GM06990 (cell line): Measurements from ENCODE around the gene SPDYE16.
A peak's percentile ranks its signal among the peaks of the same experiment; 100 is the strongest.
"Not testable (repeated sequence)": the region's sequence is repeated elsewhere in the genome, so short reads cannot be mapped to it uniquely, and the experiment has no call there.

Source experiments
- DNase-seq: peaks from one replicate; pipeline ENCODE4 v3.0.0-alpha.2; 2011; ENCODE audit not compliant: insufficient read length; ENCODE audit errors: extremely low read depth
- H3K27me3 ChIP-seq: replicated peaks from 2 replicates; pipeline ENCODE4 v1.6.0; 2011; ENCODE audit warnings: low read length; ENCODE audit not compliant: control insufficient read depth, insufficient read depth
- H3K36me3 ChIP-seq: 2 replicates; pipeline ENCODE4 v1.5.1; 2011; ENCODE audit warnings: low read length; ENCODE audit not compliant: control insufficient read depth, insufficient read depth
- H3K4me3 ChIP-seq: replicated peaks from 2 replicates; pipeline ENCODE4 v1.5.1; 2011; ENCODE audit warnings: low read depth, mild to moderate bottlenecking, control low read depth, low read length

The SPDYE16 gene

GRCh38 chr7:76567753-76568152 lies 24.7 kb upstream of the SPDYE16 start:
- not testable (repeated sequence) for H3K4me3 ChIP-seq, H3K36me3 ChIP-seq, H3K27me3 ChIP-seq, DNase-seq

- not testable (repeated sequence) for H3K4me3 ChIP-seq, H3K36me3 ChIP-seq, DNase-seq, H3K27me3 ChIP-seq
Observed at GRCh38 chr7:76567311-76567710, 24.2 kb upstream of the SPDYE16 start.

- not testable (repeated sequence) for DNase-seq, H3K36me3 ChIP-seq, H3K4me3 ChIP-seq, H3K27me3 ChIP-seq
Observed at GRCh38 chr7:76565001-76565400, 21.9 kb upstream of the SPDYE16 start.

GRCh38 chr7:76561342-76561741 lies 18.2 kb upstream of the SPDYE16 start:
- H3K36me3 ChIP-seq, H3K4me3 ChIP-seq, H3K27me3 ChIP-seq, DNase-seq: not testable (repeated sequence)

- not testable (repeated sequence) for H3K4me3 ChIP-seq, DNase-seq
Observed at GRCh38 chr7:76560157-76560556, 17.1 kb upstream of the SPDYE16 start.

GRCh38 chr7:76559685-76560084 lies 16.6 kb upstream of the SPDYE16 start:
- H3K27me3 ChIP-seq, H3K4me3 ChIP-seq, DNase-seq, H3K36me3 ChIP-seq: not testable (repeated sequence)

More at GRCh38 chr7:76560157-76560556, 17.1 kb upstream of the SPDYE16 start:
- H3K36me3 ChIP-seq, H3K27me3 ChIP-seq: not testable (repeated sequence)

GRCh38 chr7:76551992-76552391 lies 8.9 kb upstream of the SPDYE16 start:
- not testable (repeated sequence) for H3K27me3 ChIP-seq, DNase-seq, H3K4me3 ChIP-seq, H3K36me3 ChIP-seq

- peak overlapping the region; percentile 75 for H3K4me3 ChIP-seq
- H3K27me3 ChIP-seq, H3K36me3 ChIP-seq, DNase-seq: not testable (repeated sequence)
Observed at GRCh38 chr7:76549855-76550248, 6.8 kb upstream of the SPDYE16 start.

- H3K36me3 ChIP-seq, H3K27me3 ChIP-seq: not testable (repeated sequence)
- peak; percentile 89 for DNase-seq
- H3K4me3 ChIP-seq = peak overlapping the region; percentile 75
Observed at GRCh38 chr7:76549025-76549854, 6.1 kb upstream of the SPDYE16 start.

- H3K4me3 ChIP-seq, H3K27me3 ChIP-seq, H3K36me3 ChIP-seq, DNase-seq: not testable (repeated sequence)
Observed at GRCh38 chr7:76531643-76532042, 11.5 kb downstream of the SPDYE16 start.

- H3K36me3 ChIP-seq, H3K4me3 ChIP-seq, DNase-seq, H3K27me3 ChIP-seq: not testable (repeated sequence)
Observed at GRCh38 chr7:76526183-76526582, 16.9 kb downstream of the SPDYE16 start.

- not testable (repeated sequence) for H3K4me3 ChIP-seq, H3K36me3 ChIP-seq, DNase-seq, H3K27me3 ChIP-seq
Observed at GRCh38 chr7:76516932-76517331, 26.2 kb downstream of the SPDYE16 start.
